Astrocyte of the spinal cord (primary cell): ENCODE data around the gene ARHGAP9.

Source experiments
- DNase-seq: peaks from one replicate; pipeline ENCODE4 v3.0.0; 2011; ENCODE audit warnings: low read depth, low spot score
- H3K4me3 ChIP-seq: 2 replicates; pipeline ENCODE4 v1.5.1; 2011; ENCODE audit warnings: low read depth, mild to moderate bottlenecking, low read length, moderate library complexity
- in situ Hi-C: cut with HindIII; loops from 2 replicates; pipeline ENCODE4 v1.10.0; 2017; ENCODE audit warnings: low sequenced_read_pairs
- TF ChIP-seq, protein P1 (sequence below): IDR thresholded peaks from 2 replicates; pipeline ENCODE4 v1.5.1; 2012; ENCODE audit warnings: low read depth, mild to moderate bottlenecking, low read length, inconsistent platforms

The ARHGAP9 gene

DNA sequence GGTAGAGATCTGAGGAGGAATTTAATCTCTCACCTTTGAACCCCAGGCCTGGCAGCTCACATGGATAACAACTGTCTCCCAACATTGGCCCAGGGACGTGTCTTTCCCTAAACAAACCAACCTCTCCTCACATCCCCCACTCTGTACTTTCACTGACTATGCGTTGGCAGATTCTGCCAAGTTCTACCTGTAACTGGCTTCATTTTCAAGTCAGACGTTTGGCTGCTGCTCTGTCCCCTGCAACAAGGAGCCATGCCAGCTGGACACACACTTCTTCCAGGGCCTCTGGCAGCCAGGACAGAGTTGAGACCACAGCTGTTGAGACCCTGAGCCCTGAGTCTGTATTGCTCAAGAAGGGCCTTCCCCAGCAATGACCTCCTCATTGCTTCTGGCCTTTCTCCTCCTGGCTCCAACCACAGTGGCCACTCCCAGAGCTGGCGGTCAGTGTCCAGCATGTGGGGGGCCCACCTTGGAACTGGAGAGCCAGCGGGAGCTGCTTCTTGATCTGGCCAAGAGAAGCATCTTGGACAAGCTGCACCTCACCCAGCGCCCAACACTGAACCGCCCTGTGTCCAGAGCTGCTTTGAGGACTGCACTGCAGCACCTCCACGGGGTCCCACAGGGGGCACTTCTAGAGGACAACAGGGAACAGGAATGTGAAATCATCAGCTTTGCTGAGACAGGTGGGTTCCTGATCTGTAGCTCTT lies 45.0 kb downstream of the ARHGAP9 start, which contains the start of gene INHBC:
Gene INHBC, plus strand, starts transcription at position 268 of the 707 bp plus-strand sequence. Its CDS starts 103 bp downstream, at position 371.
- H3K4me3 ChIP-seq, result no peak within 1 kb of the TSS
- no peak for DNase-seq
- TF ChIP-seq, protein P1, sequence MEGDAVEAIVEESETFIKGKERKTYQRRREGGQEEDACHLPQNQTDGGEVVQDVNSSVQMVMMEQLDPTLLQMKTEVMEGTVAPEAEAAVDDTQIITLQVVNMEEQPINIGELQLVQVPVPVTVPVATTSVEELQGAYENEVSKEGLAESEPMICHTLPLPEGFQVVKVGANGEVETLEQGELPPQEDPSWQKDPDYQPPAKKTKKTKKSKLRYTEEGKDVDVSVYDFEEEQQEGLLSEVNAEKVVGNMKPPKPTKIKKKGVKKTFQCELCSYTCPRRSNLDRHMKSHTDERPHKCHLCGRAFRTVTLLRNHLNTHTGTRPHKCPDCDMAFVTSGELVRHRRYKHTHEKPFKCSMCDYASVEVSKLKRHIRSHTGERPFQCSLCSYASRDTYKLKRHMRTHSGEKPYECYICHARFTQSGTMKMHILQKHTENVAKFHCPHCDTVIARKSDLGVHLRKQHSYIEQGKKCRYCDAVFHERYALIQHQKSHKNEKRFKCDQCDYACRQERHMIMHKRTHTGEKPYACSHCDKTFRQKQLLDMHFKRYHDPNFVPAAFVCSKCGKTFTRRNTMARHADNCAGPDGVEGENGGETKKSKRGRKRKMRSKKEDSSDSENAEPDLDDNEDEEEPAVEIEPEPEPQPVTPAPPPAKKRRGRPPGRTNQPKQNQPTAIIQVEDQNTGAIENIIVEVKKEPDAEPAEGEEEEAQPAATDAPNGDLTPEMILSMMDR, result no peak
- in situ Hi-C loops, result no loop called here

DNA sequence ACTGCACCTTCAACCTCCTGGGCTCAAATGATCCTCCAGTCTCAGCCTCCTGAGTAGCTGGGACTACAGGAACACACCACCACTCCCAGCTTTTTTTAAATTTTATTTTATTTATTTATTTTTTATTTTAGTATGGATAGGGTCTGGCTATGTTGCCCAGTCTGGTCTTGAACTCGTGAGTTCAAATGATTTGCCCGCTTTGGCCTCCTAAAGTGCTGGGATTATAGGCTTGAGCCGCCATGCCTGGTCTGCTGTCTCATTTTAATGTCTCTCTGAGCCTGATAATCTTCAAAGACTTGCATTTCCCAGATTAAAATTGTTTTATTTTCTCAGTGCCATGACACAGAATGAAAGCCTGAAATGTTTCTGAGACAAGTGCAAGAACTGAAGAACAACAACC lies 46.3 kb downstream of the ARHGAP9 start:
- no peak overlapping the region for H3K4me3 ChIP-seq
- TF ChIP-seq, protein P1, result no peak
- DNase-seq, result no peak
- in situ Hi-C loops, result no loop called here

DNA sequence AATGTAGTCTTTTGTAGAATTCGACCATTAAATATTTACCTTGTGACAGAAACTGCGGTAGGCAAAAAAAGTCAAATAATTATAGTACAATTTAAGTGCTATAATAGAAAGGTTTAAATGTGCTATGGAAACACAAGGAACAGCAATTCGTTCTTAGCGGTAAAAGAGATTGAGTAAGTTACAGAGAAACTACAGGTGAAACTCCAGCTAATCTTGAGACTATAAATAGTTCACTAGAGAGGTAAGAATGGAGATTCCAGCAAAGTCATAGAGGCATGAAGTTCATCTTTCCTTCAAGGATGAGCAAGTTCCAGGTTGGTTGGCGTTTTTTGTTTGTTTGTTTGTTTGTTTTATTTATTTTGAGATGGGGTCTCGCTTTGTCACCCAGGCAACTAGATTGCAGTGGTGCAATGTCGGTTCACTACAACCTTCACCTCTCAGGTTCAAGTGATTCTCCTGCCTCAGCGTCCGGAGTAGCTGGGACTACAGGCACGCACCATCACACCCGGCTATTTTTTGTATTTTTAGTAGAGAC lies 47.9 kb downstream of the ARHGAP9 start:
- TF ChIP-seq, protein P1, result no peak
- in situ Hi-C loops, result no loop called here
- no peak overlapping the region for H3K4me3 ChIP-seq
- no peak for DNase-seq

DNA sequence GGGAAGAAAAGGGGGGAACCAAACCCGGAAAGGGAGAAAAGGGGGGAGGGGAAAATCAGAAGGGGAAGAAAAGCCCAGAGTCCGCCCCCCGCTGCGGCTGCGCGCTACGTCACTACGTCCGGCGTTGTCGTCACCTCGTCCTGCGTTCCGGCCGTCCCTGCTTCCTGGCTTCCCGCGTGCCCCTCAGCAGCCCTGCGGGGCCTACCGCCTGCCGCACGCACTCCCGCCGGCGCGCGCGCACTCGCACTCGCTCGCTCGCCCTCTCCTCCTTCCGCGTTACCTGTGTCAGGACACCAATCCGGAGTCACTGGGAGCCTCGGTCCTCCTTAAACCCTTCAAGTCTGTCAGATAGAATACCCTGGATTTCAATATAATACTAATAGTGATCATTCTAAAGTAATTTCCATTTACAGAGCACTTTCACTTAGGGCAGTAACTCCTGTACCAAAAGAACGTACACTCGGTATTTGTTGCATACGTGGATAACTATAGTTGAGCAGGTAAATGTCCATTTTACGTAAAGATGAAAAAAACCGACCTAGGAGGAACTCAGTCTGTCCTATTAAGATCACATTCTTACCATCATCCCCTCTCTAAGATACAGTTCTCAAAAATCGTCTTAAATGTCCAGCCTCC lies 48.6 kb downstream of the ARHGAP9 start, which contains the start of gene R3HDM2:
Gene R3HDM2, minus strand, starts transcription at position 113 of the 636 bp plus-strand sequence. CDS start 120,615 bp downstream, outside the sequence.
- TF ChIP-seq, protein P1, result no peak
- DNase-seq, result peak; percentile 93
- peak within 1 kb of the TSS; percentile 70 for H3K4me3 ChIP-seq
- in situ Hi-C loops, result no loop called here

DNA sequence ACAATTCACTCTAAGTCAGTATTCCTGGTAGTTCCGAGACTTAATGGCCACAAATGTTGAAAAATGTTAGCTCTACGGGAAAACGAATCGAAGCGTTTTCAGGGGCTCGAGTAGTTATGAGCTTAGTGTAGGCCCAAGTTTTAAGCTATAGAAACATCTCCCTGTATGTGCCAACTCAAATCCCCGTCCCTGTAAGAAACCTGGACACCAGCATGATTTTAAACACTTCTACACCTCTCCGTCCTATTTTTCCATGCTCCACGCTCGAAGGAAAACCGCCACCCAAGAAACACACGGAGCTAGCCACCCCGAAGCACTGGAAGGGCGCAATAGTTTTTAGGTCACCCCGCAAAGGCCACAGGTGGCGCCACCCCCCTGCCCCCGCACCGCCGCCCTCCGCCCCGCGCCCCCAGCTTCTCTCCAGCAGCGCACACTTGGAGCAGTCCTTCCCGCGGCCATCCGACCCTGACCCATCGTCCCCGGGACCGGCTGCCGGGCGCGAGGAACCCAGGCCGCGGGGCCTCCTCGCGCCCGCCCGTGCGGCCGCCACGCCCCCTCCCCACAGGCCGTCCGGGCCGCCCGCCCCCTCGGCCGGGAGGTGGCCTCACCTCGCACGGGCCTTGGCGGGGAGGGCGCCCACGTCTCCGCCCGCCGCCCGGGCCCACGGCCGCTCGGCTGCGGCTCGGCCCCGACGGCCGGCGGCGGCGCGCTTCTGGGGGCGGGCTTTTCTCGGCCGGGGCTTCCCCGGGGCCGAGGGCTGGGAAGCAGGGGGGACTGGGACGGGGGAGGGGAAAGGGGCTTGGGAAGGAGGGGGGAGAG lies 49.3 kb downstream of the ARHGAP9 start:
- TF ChIP-seq, protein P1, result no peak
- peak; percentile 50 for DNase-seq
- in situ Hi-C loops, result no loop called here
- H3K4me3 ChIP-seq, result peak overlapping the region; percentile 70

DNA sequence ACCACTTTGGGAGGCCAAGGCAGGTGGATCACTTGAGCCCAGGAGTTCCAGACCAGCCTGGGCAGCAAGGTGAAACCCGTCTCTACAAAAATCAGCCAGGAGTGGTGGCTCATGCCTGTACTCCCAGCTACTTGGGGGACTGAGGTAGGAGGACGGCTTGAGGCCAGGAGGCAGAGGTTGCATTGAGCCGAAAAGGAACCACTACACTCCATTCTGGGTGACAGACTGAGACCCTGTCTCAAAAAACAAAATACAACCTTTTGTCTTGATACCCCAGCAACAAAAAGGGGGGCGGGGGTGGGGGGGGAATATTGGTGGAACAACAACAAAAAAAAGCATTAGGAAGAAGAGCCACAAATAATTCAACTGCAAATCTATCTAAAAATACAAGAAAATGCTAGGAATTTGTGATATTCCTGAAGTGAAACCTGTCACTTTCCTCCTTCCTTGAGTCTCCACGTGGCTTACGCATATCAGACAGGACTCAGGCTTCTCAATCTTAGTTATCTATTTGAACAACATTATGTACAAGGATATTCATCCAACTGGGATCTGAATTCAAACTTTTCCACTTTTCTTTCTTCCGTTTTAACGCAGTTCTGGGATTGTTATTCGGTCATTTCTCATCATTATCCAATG lies 50.1 kb downstream of the ARHGAP9 start:
- TF ChIP-seq, protein P1, result no peak

More for the DNA sequence above, 50.1 kb downstream of the ARHGAP9 start:
- in situ Hi-C loops, result no loop called here
- peak overlapping the region; percentile 70 for H3K4me3 ChIP-seq
- DNase-seq, result no peak
